ENCODE data around the gene THOC3.
"Not testable (repeated sequence)": the region's sequence is repeated elsewhere in the genome, so short reads cannot be mapped to it uniquely, and the experiment has no call there.

Gene THOC3

GRCh38 chr5:175938489-175938888, 29.6 kb downstream of the THOC3 start:
- DNase-seq: not testable (repeated sequence)

GRCh38 chr5:175928752-175929151, 39.4 kb downstream of the THOC3 start:
- DNase-seq: not testable (repeated sequence)

GRCh38 chr5:175925106-175925505, 43.0 kb downstream of the THOC3 start:
- not testable (repeated sequence) for DNase-seq

- no peak for DNase-seq
Observed at GRCh38 chr5:175922192-175922885, 45.8 kb downstream of the THOC3 start.

- DNase-seq: no peak
Observed at GRCh38 chr5:175921061-175921730, 46.9 kb downstream of the THOC3 start.

GRCh38 chr5:175920231-175920811, 47.8 kb downstream of the THOC3 start:
- DNase-seq: no peak

- DNase-seq: not testable (repeated sequence)
Observed at GRCh38 chr5:175915066-175916037, 52.8 kb downstream of the THOC3 start.

- not testable (repeated sequence) for DNase-seq
Observed at GRCh38 chr5:175913835-175914672, 54.1 kb downstream of the THOC3 start.

- DNase-seq: not testable (repeated sequence)
Observed at GRCh38 chr5:175910072-175910471, 58.0 kb downstream of the THOC3 start.

Measured in OCI-M1 (cell line).